ENCODE measurements around the gene SNRNP48. TPM values are rescaled to one million over a fixed set of nuclear protein-coding genes. Genes with fewer than 3 reads are reported as not detected.

The SNRNP48 gene
- total and polyA plus RNA-seq, 5 donors from 2014 or later: 6.8 to 10.9 (median 10.5) TPM

- Mint-ChIP-seq H3K36me3 (no peaks in the 10 kb centered on the region), H3K27me3 (peaks cover 34% of the 10 kb centered on the region), H3K9me3 (no peaks in the 10 kb centered on the region), H3K27ac (no peak overlapping the region), H3K4me1 (no peaks in the 10 kb centered on the region), H3K4me3 (no peak overlapping the region)
- H3K27ac ChIP-seq (ENCODE audit: insufficient read depth, low read length, poor library complexity, severe bottlenecking): no peak overlapping the region
- H3K27me3 ChIP-seq (ENCODE audit: control insufficient read depth, insufficient read depth, low read length): peaks cover 10% of the 10 kb centered on the region
- H3K4me1 ChIP-seq (ENCODE audit: control insufficient read depth, insufficient read depth, low read length, poor library complexity, severe bottlenecking): no peaks in the 10 kb centered on the region
- H3K36me3 ChIP-seq (ENCODE audit: control insufficient read depth, insufficient read depth, low read length): no peaks in the 10 kb centered on the region
- H3K9me3 ChIP-seq (ENCODE audit: control insufficient read depth in 2 of 2, low read length in 2 of 2): no peaks in the 10 kb centered on the region
- no peak for ATAC-seq (ENCODE audit: low read depth in 2 of 2)
- DNase-seq: no peak
- no peak overlapping the region for H3K4me3 ChIP-seq (ENCODE audit: low read depth, low read length)
These were observed 28.6 kb upstream of the SNRNP48 start for GRCh38 chr6:7561153-7561964.

GRCh38 chr6:7562769-7563168 is 27.2 kb upstream of the SNRNP48 start:
- no peak overlapping the region for H3K4me3 Mint-ChIP-seq
- ATAC-seq (ENCODE audit: low read depth in 2 of 2): no peak

GRCh38 chr6:7566107-7566506 is 23.9 kb upstream of the SNRNP48 start:
- DNase-seq: no peak
- Mint-ChIP-seq H3K36me3 (no peaks in the 10 kb centered on the region), H3K4me1 (no peaks in the 10 kb centered on the region), H3K9me3 (no peaks in the 10 kb centered on the region), H3K27ac (no peak overlapping the region), H3K27me3 (peaks cover 38% of the 10 kb centered on the region), H3K4me3 (no peak overlapping the region)
- no peaks in the 10 kb centered on the region for H3K9me3 ChIP-seq (ENCODE audit: control insufficient read depth in 2 of 2, low read length in 2 of 2)
- no peaks in the 10 kb centered on the region for H3K4me1 ChIP-seq (ENCODE audit: control insufficient read depth, insufficient read depth, low read length, poor library complexity, severe bottlenecking)
- H3K27me3 ChIP-seq (ENCODE audit: control insufficient read depth, insufficient read depth, low read length): peaks cover 17% of the 10 kb centered on the region
- no peak overlapping the region for H3K4me3 ChIP-seq (ENCODE audit: low read depth, low read length)
- no peak overlapping the region for H3K27ac ChIP-seq (ENCODE audit: insufficient read depth, low read length, poor library complexity, severe bottlenecking)
- ATAC-seq (ENCODE audit: low read depth in 2 of 2): no peak
- H3K36me3 ChIP-seq (ENCODE audit: control insufficient read depth, insufficient read depth, low read length): no peaks in the 10 kb centered on the region

More at GRCh38 chr6:7562769-7563168, 27.2 kb upstream of the SNRNP48 start:
- no peaks in the 10 kb centered on the region for H3K4me1 Mint-ChIP-seq
- no peak for DNase-seq
- H3K27me3 Mint-ChIP-seq: peaks cover 38% of the 10 kb centered on the region
- H3K27me3 ChIP-seq (ENCODE audit: control insufficient read depth, insufficient read depth, low read length): peaks cover 10% of the 10 kb centered on the region
- no peaks in the 10 kb centered on the region for H3K36me3 Mint-ChIP-seq
- H3K36me3 ChIP-seq (ENCODE audit: control insufficient read depth, insufficient read depth, low read length): no peaks in the 10 kb centered on the region
- H3K4me3 ChIP-seq (ENCODE audit: low read depth, low read length): no peak overlapping the region
- H3K9me3 ChIP-seq (ENCODE audit: control insufficient read depth in 2 of 2, low read length in 2 of 2): no peaks in the 10 kb centered on the region
- no peak overlapping the region for H3K27ac ChIP-seq (ENCODE audit: insufficient read depth, low read length, poor library complexity, severe bottlenecking)
- H3K27ac Mint-ChIP-seq: no peak overlapping the region
- H3K9me3 Mint-ChIP-seq: no peaks in the 10 kb centered on the region
- no peaks in the 10 kb centered on the region for H3K4me1 ChIP-seq (ENCODE audit: control insufficient read depth, insufficient read depth, low read length, poor library complexity, severe bottlenecking)

- Histone ChIP-seq H3K4me3 (ENCODE audit: low read depth, low read length) (no peak overlapping the region), H3K27ac (ENCODE audit: insufficient read depth, low read length, poor library complexity, severe bottlenecking) (no peak overlapping the region), H3K36me3 (ENCODE audit: control insufficient read depth, insufficient read depth, low read length) (no peaks in the 10 kb centered on the region), H3K27me3 (ENCODE audit: control insufficient read depth, insufficient read depth, low read length) (peaks cover 16% of the 10 kb centered on the region), H3K9me3 (ENCODE audit: control insufficient read depth in 2 of 2, low read length in 2 of 2) (no peaks in the 10 kb centered on the region), H3K4me1 (ENCODE audit: control insufficient read depth, insufficient read depth, low read length, poor library complexity, severe bottlenecking) (no peaks in the 10 kb centered on the region)
- DNase-seq: no peak
- peaks cover 35% of the 10 kb centered on the region for H3K27me3 Mint-ChIP-seq
- ATAC-seq (ENCODE audit: low read depth in 2 of 2): no peak
- no peaks in the 10 kb centered on the region for H3K9me3 Mint-ChIP-seq
- H3K4me3 Mint-ChIP-seq: no peak overlapping the region
- H3K36me3 Mint-ChIP-seq: no peaks in the 10 kb centered on the region
- H3K4me1 Mint-ChIP-seq: no peaks in the 10 kb centered on the region
- no peak overlapping the region for H3K27ac Mint-ChIP-seq
These were observed 23.3 kb upstream of the SNRNP48 start for GRCh38 chr6:7566617-7567173.

- Histone ChIP-seq H3K27me3 (ENCODE audit: control insufficient read depth, insufficient read depth, low read length) (peaks cover 15% of the 10 kb centered on the region), H3K4me1 (ENCODE audit: control insufficient read depth, insufficient read depth, low read length, poor library complexity, severe bottlenecking) (no peaks in the 10 kb centered on the region), H3K9me3 (ENCODE audit: control insufficient read depth in 2 of 2, low read length in 2 of 2) (no peaks in the 10 kb centered on the region), H3K4me3 (ENCODE audit: low read depth, low read length) (no peak overlapping the region), H3K27ac (ENCODE audit: insufficient read depth, low read length, poor library complexity, severe bottlenecking) (no peak overlapping the region), H3K36me3 (ENCODE audit: control insufficient read depth, insufficient read depth, low read length) (no peaks in the 10 kb centered on the region)
- no peak for DNase-seq
- H3K27me3 Mint-ChIP-seq: peaks cover 31% of the 10 kb centered on the region
- no peaks in the 10 kb centered on the region for H3K9me3 Mint-ChIP-seq
- H3K4me1 Mint-ChIP-seq: no peaks in the 10 kb centered on the region
- H3K27ac Mint-ChIP-seq: no peak overlapping the region
- ATAC-seq (ENCODE audit: low read depth in 2 of 2): no peak
- no peak overlapping the region for H3K4me3 Mint-ChIP-seq
- H3K36me3 Mint-ChIP-seq: no peaks in the 10 kb centered on the region
These were observed 22.0 kb upstream of the SNRNP48 start for GRCh38 chr6:7568021-7568420.

- Histone ChIP-seq H3K27me3 (ENCODE audit: control insufficient read depth, insufficient read depth, low read length) (peaks cover 15% of the 10 kb centered on the region), H3K36me3 (ENCODE audit: control insufficient read depth, insufficient read depth, low read length) (no peaks in the 10 kb centered on the region), H3K27ac (ENCODE audit: insufficient read depth, low read length, poor library complexity, severe bottlenecking) (no peak overlapping the region), H3K9me3 (ENCODE audit: control insufficient read depth in 2 of 2, low read length in 2 of 2) (no peaks in the 10 kb centered on the region), H3K4me3 (ENCODE audit: low read depth, low read length) (no peak overlapping the region), H3K4me1 (ENCODE audit: control insufficient read depth, insufficient read depth, low read length, poor library complexity, severe bottlenecking) (no peaks in the 10 kb centered on the region)
- no peaks in the 10 kb centered on the region for H3K9me3 Mint-ChIP-seq
- H3K27ac Mint-ChIP-seq: no peak overlapping the region
- ATAC-seq (ENCODE audit: low read depth in 2 of 2) (no peak), DNase-seq (no peak)
- no peaks in the 10 kb centered on the region for H3K4me1 Mint-ChIP-seq
- peaks cover 31% of the 10 kb centered on the region for H3K27me3 Mint-ChIP-seq
- no peak overlapping the region for H3K4me3 Mint-ChIP-seq
- no peaks in the 10 kb centered on the region for H3K36me3 Mint-ChIP-seq
These were observed 20.9 kb upstream of the SNRNP48 start for GRCh38 chr6:7569082-7569481.

- no peaks in the 10 kb centered on the region for H3K4me1 Mint-ChIP-seq
These were observed 17.6 kb upstream of the SNRNP48 start for GRCh38 chr6:7572213-7572943.

More at GRCh38 chr6:7572213-7572943, 17.6 kb upstream of the SNRNP48 start:
- H3K36me3 Mint-ChIP-seq: no peaks in the 10 kb centered on the region
- Histone ChIP-seq H3K36me3 (ENCODE audit: control insufficient read depth, insufficient read depth, low read length) (no peaks in the 10 kb centered on the region), H3K4me1 (ENCODE audit: control insufficient read depth, insufficient read depth, low read length, poor library complexity, severe bottlenecking) (no peaks in the 10 kb centered on the region), H3K4me3 (ENCODE audit: low read depth, low read length) (no peak overlapping the region), H3K27ac (ENCODE audit: insufficient read depth, low read length, poor library complexity, severe bottlenecking) (no peak overlapping the region), H3K9me3 (ENCODE audit: control insufficient read depth in 2 of 2, low read length in 2 of 2) (no peaks in the 10 kb centered on the region), H3K27me3 (ENCODE audit: control insufficient read depth, insufficient read depth, low read length) (peaks cover 27% of the 10 kb centered on the region)
- H3K4me3 Mint-ChIP-seq: no peak overlapping the region
- DNase-seq (no peak), ATAC-seq (ENCODE audit: low read depth in 2 of 2) (no peak)
- peaks cover 49% of the 10 kb centered on the region for H3K27me3 Mint-ChIP-seq
- no peaks in the 10 kb centered on the region for H3K9me3 Mint-ChIP-seq
- no peak overlapping the region for H3K27ac Mint-ChIP-seq

Data from CD4-positive, CD25-positive, alpha-beta regulatory T cell (primary cell).